AG09319 (cell line): ENCODE data around the gene NANOG.
A peak's percentile ranks its signal among the peaks of the same experiment; 100 is the strongest.
"Not testable (repeated sequence)": the region's sequence is repeated elsewhere in the genome, so short reads cannot be mapped to it uniquely, and the experiment has no call there.

Experiments
- DNase-seq: peaks from one replicate; pipeline ENCODE4 v3.0.0-alpha.2; 2010; ENCODE audit warnings: low read depth; ENCODE audit errors: extremely low read depth
- CTCF ChIP-seq: IDR thresholded peaks from 2 replicates; pipeline ENCODE4 v1.5.1; 2011; ENCODE audit warnings: low read depth, mild to moderate bottlenecking, inconsistent platforms, low read length, moderate library complexity

The NANOG gene

GRCh38 chr12:7788294-7788660, 925 bp upstream of the NANOG start:
- no peak for TF ChIP-seq CTCF
- no peak for DNase-seq

- TF ChIP-seq CTCF: no peak
- no peak for DNase-seq
These were observed 4.0 kb downstream of the NANOG start for GRCh38 chr12:7793211-7793610.

GRCh38 chr12:7797269-7797668, 8.1 kb downstream of the NANOG start:
- DNase-seq: not testable (repeated sequence)

- no peak for DNase-seq
- no peak for TF ChIP-seq CTCF
These were observed 8.6 kb downstream of the NANOG start for GRCh38 chr12:7797698-7798398.

- not testable (repeated sequence) for DNase-seq
These were observed 9.6 kb downstream of the NANOG start for GRCh38 chr12:7798750-7799308.

GRCh38 chr12:7801460-7801859, 12.3 kb downstream of the NANOG start:
- DNase-seq: no peak
- no peak for TF ChIP-seq CTCF

GRCh38 chr12:7806319-7806718, 17.1 kb downstream of the NANOG start:
- DNase-seq: not testable (repeated sequence)

- TF ChIP-seq CTCF: peak; percentile 99
- peak; percentile 23 for DNase-seq
These were observed 17.8 kb downstream of the NANOG start for GRCh38 chr12:7806863-7807487.

GRCh38 chr12:7825754-7826153, 36.6 kb downstream of the NANOG start:
- DNase-seq: not testable (repeated sequence)

GRCh38 chr12:7829737-7830136, 40.5 kb downstream of the NANOG start:
- DNase-seq: not testable (repeated sequence)
